PC-3 (cell line): ENCODE results near the gene AGER. TPM values are rescaled to one million over a fixed set of nuclear protein-coding genes. Genes with fewer than 3 reads are reported as not detected.

Experiments used
- ATAC-seq: fragments of 200-7000 bp; cut with Tn5 transposase; 2 replicates; pipeline ENCODE4 v1.9.1; 2020; ENCODE audit warnings: mild to moderate bottlenecking, moderate library complexity
- BruUV-seq: library from RNA; stranded (reverse); fragments of 400-500 nt; replicated peaks from 2 replicates; lab custom pipeline; 2021; lab: Mats Ljungman, UMichigan
- CTCF ChIA-PET: fragments of 300-600 bp; sonication (Branson Sonifier 250); formaldehyde crosslinking; loops from one replicate; lab custom pipeline; 2022; ENCODE audit warnings: antibody characterized with exemption; lab: Charles Lee
- POLR2A ChIA-PET: fragments of 300-600 bp; sonication (Branson Sonifier 250); formaldehyde crosslinking; loops from one replicate; lab custom pipeline; 2022; ENCODE audit warnings: antibody characterized with exemption; ENCODE audit not compliant: unreplicated experiment; lab: Charles Lee
- DNase-seq: peaks from one replicate; pipeline ENCODE4 v3.0.0-alpha.2; 2015
- H2AFZ ChIP-seq: fragments of 300-600 bp; sonication (generic); 2 replicates; pipeline ENCODE4 v1.6.0; 2016; ENCODE audit warnings: antibody characterized with exemption, low read length
- H3F3A ChIP-seq: fragments of 300-600 bp; sonication (generic); one replicate; pipeline ENCODE4 v1.6.0; 2017; ENCODE audit warnings: antibody characterized with exemption, low read length, control low read depth, mild to moderate bottlenecking; ENCODE audit not compliant: unreplicated experiment
- H3K27ac ChIP-seq: fragments of 300-600 bp; sonication (generic); 2 replicates; pipeline ENCODE4 v1.5.1; 2016; ENCODE audit warnings: mild to moderate bottlenecking, low read length
- H3K27me3 ChIP-seq: fragments of 300-600 bp; sonication (generic); 2 replicates; pipeline ENCODE4 v1.6.1; 2016; ENCODE audit warnings: low read length, mixed read lengths
- H3K36me3 ChIP-seq: fragments of 300-600 bp; sonication (generic); 2 replicates; pipeline ENCODE4 v1.6.1; 2016; ENCODE audit warnings: low read depth, mixed run types, low read length, mixed read lengths
- H3K4me1 ChIP-seq: fragments of 300-600 bp; sonication (generic); 2 replicates; pipeline ENCODE4 v1.5.1; 2016; ENCODE audit warnings: low read length; ENCODE audit not compliant: insufficient read depth
- H3K4me2 ChIP-seq: fragments of 300-600 bp; sonication (generic); 2 replicates; pipeline ENCODE4 v1.6.0; 2016; ENCODE audit warnings: low read length
- H3K4me3 ChIP-seq: fragments of 300-600 bp; sonication (generic); 2 replicates; pipeline ENCODE4 v1.5.1; 2016; ENCODE audit warnings: mild to moderate bottlenecking, low read length, mixed read lengths
- H3K79me2 ChIP-seq: fragments of 300-600 bp; sonication (generic); 2 replicates; pipeline ENCODE4 v1.6.1; 2017; ENCODE audit warnings: low read length, mixed read lengths
- H3K9ac ChIP-seq: fragments of 300-600 bp; sonication (generic); 2 replicates; pipeline ENCODE4 v1.6.0; 2016; ENCODE audit warnings: mild to moderate bottlenecking, low read length
- H3K9me2 ChIP-seq: fragments of 300-600 bp; sonication (generic); replicated peaks from 2 replicates; pipeline ENCODE4 v1.6.1; 2016; ENCODE audit warnings: mixed run types, low read length, mixed read lengths
- H3K9me3 ChIP-seq: fragments of 300-600 bp; sonication (generic); 2 replicates; pipeline ENCODE4 v1.6.1; 2016; ENCODE audit warnings: low read length, mixed read lengths
- H4K20me1 ChIP-seq: fragments of 300-600 bp; sonication (generic); 2 replicates; pipeline ENCODE4 v1.6.1; 2016; ENCODE audit warnings: low read length, mixed read lengths
- CTCF ChIP-seq: fragments of 300-600 bp; sonication (generic); conservative IDR thresholded peaks from 2 replicates; pipeline ENCODE4 v1.5.1; 2017; ENCODE audit warnings: antibody characterized with exemption, low read depth, mild to moderate bottlenecking, low read length
- EZH2 ChIP-seq: fragments of 300-600 bp; sonication (generic); IDR thresholded peaks from one replicate; pipeline ENCODE4 v1.6.1; 2017; ENCODE audit warnings: antibody characterized with exemption, mild to moderate bottlenecking, low read length; ENCODE audit not compliant: unreplicated experiment
- EZH2phosphoT487 ChIP-seq: fragments of 300-600 bp; sonication (generic); IDR thresholded peaks from 2 replicates; pipeline ENCODE4 v1.6.1; 2018; ENCODE audit warnings: mild to moderate bottlenecking, antibody characterized with exemption, low read length, borderline replicate concordance
- intact Hi-C: fragments of 100-400 bp; cut with micrococcal nuclease; formaldehyde crosslinking; loops from 2 replicates; pipeline ENCODE4 v1.9.0; 2023
- total RNA-seq: library from RNA; depleted of rRNA; stranded (reverse); fragments of >200 nt; gene quantifications from 2 replicates; pipeline ENCODE4 v1.2.3, GENCODE V29; 2014

Gene AGER
- total RNA-seq, 1 experiment from 2014 or later, result 2.0 TPM

DNA sequence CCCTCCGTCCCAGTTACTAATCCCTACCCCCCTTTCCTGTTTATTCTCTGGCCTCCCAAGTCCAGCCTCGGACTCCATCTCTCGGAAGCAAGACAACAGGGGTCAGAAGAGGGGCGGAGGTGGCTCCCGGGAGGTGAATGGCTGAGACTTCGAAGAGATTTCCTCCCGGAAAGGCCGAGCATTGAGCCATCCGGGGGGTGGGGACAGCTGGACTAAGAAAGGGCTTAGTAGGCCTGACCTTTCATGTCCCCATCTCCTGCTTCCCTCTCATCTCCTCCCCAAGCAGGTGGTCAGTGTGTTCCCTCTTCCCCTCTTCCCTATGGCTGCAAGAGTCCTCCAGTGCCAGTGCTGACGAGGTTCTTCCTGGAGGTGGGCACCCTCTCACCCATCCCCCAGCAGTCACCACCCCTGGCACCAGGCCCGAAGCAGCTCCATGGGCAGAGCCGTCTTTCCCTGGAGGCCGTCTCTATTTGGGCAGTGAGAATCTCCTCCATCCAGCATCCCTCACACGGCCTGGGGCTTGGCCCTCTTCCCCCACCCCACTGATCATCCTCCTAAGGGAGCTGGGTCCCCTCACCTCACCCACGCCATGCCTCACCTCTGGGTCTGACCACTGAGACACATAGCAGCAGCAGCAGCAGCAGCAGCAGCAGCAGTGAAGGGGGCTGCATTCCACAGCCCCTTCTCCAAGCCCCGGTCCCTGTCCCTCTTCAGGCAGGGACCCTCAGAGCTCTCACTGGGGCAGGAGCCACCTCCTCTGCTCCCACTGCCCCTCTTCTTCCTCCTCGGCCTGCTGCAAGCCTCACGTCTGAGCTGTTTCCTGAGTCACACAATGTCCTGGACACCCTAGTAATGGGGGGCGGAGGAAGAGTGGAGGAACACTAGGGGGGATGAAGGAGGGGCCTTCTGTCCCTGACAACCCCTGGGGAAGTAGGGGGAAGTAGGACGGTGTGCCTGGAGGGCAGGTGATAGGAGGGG is 39.5 kb upstream of the AGER start, which contains the start of gene NOTCH4:
Gene NOTCH4, minus strand, starts transcription at position 810 of the 978 bp plus-strand sequence. Its CDS starts 139 bp downstream, at position 671.
- no TSS peak for BruUV-seq
- no peaks in the 10 kb centered on the region for H3K4me1 ChIP-seq
- ChIA-PET CTCF (interaction anchor here (0.7 kb wide), 1 partner anchor 55 kb away, joined by 12 read pairs; no protein-coding TSS in a partner anchor), POLR2A (no interaction called here)
- H3K9me3 ChIP-seq, result no peaks in the 10 kb centered on the region
- intact Hi-C loops, result no loop called here
- no peak within 1 kb of the TSS for H2AFZ ChIP-seq
- no peaks in the 10 kb centered on the region for H3F3A ChIP-seq
- H3K27me3 ChIP-seq, result peaks cover 16% of the 10 kb centered on the region
- H3K27ac ChIP-seq, result no peak within 1 kb of the TSS
- no peak within 1 kb of the TSS for H3K9ac ChIP-seq
- no peak within 1 kb of the TSS for H3K4me3 ChIP-seq
- no peak for ATAC-seq
- H3K9me2 ChIP-seq, result no peaks in the 10 kb centered on the region
- no peak for TF ChIP-seq EZH2phosphoT487
- no peak for TF ChIP-seq EZH2
- TF ChIP-seq CTCF, result no peak
- no peak within 1 kb of the TSS for H3K4me2 ChIP-seq
- no peaks in the 10 kb centered on the region for H3K79me2 ChIP-seq
- no peaks in the 10 kb centered on the region for H4K20me1 ChIP-seq
- DNase-seq, result no peak
- no peaks in the 10 kb centered on the region for H3K36me3 ChIP-seq

DNA sequence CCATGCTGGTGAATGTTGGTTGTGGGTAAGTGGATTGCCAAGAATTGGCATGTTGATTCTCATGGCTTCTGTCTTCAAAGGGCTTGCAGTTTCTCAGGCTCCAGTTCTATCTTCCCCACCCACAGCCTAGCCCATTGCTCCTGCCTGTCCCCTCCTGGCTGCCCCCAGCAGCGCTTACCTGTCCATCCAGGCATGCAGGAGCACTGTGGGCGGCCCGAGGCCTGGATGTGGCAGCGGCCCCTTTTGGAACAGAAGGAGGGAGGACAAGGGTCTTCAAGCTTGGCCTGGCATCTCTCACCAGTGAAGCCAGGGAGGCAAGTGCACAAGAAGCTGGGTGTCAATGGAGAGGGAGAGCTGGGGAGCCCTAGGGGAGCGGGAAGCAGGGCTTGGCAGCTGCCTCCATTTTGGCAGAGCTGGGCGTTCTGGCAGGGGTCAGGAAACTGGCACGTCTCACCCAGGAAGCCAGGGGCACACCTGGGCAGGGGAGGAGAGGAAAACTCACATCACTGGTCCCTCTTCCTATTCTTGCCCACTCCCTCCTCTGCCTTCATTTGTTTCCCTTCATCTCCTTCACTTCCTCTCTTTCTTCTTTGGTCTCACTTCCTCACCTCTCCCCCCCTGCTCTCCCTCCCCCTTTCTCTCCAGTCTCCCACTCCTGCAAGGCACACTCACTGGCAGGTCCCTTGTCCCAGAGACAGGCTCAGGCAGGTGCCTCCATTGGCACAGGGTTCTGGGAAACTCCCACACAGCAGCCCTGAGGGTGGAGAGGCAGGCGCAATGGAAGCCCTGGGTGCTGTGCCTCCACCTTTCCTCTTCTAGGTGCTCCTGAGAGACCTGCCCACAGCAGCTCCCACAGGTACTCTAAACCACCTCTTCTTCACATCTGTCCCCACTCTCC is 38.5 kb upstream of the AGER start:
- H3K27me3 ChIP-seq, result peaks cover 25% of the 10 kb centered on the region
- intact Hi-C loops, result no loop called here

More for the DNA sequence above, 38.5 kb upstream of the AGER start:
- CTCF ChIA-PET, result no interaction called here
- POLR2A ChIA-PET, result no interaction called here
- TF ChIP-seq EZH2phosphoT487 (no peak), EZH2 (no peak), CTCF (no peak)
- no peaks in the 10 kb centered on the region for H3F3A ChIP-seq
- DNase-seq (no peak), ATAC-seq (no peak)
- H2AFZ ChIP-seq, result no peak overlapping the region
- no peak overlapping the region for H3K4me3 ChIP-seq
- BruUV-seq, result no TSS peak
- no peaks in the 10 kb centered on the region for H3K9me3 ChIP-seq
- no peaks in the 10 kb centered on the region for H3K36me3 ChIP-seq
- H3K4me2 ChIP-seq, result no peak overlapping the region
- no peaks in the 10 kb centered on the region for H3K4me1 ChIP-seq
- H3K79me2 ChIP-seq, result no peaks in the 10 kb centered on the region
- H3K9me2 ChIP-seq, result no peaks in the 10 kb centered on the region
- H3K27ac ChIP-seq, result no peak overlapping the region
- no peak overlapping the region for H3K9ac ChIP-seq
- H4K20me1 ChIP-seq, result no peaks in the 10 kb centered on the region
